Left colon (tissue), 2 donors: ENCODE results near the gene CCNO. TPM values are rescaled to one million over a fixed set of nuclear protein-coding genes. Genes with fewer than 3 reads are reported as not detected.
A peak's percentile ranks its signal among the peaks of the same experiment; 100 is the strongest.

ENCODE experiments used
- ATAC-seq: fragments of 200-7000 bp; cut with Tn5 transposase; one replicate; pipeline ENCODE4 v1.9.1; 2020; ENCODE audit warnings: mild to moderate bottlenecking, moderate library complexity
- DNase-seq, 2 donors: peaks; one replicate each; pipeline ENCODE4 v3.0.0-alpha.2; 2020
- intact Hi-C, 2 donors: fragments of 100-400 bp; cut with DNase I in 1 of 2; cut with micrococcal nuclease in 1 of 2; formaldehyde crosslinking; loops; one replicate each; pipeline versions ENCODE4 v1.11.2 to v1.14.0; 2022; cut with DNase I, micrococcal nuclease
- long read RNA-seq: library from polyadenylated mRNA; unstranded; transcript quantifications from one replicate; pipeline ENCODE4 v2.0.0, GENCODE V29; 2021
- total RNA-seq, 2 donors: library from RNA; stranded (reverse); fragmentation: NEBNext Ultra II Directional; extraction: Animal tissue kit (Norgen Biotek cat#: 25700); gene quantifications; one replicate each; pipeline ENCODE4 v1.2.1, GENCODE V29; 2021
- donor health status: DM: no; HTN: no; CAD: no.
- donor health status: DM: yes; HTN: yes; CAD: no.

CCNO gene
- total RNA-seq = 1 to 10 TPM; 1.4 to 3.0 TPM
- long read RNA-seq, partial matches to known transcripts = 0 of 6 reads
- long read RNA-seq, other reads (novel, unspliced or antisense) = 2 of 6 reads

- ATAC-seq = peak; percentile 80
- intact Hi-C loops = loop anchor here in 1 of 2 donors (10.0 kb wide), 1 partner anchor 58 kb away; the partner anchor contains the start of gene CDC20B
- peak; percentile 75 to 78 for DNase-seq
These were observed at the start of gene CCNO for GRCh38 chr5:55232985-55233928. TSS of gene CCNO (minus strand) at chr5:55233608. CDS start at chr5:55233523, 85 bp downstream.

DNA sequence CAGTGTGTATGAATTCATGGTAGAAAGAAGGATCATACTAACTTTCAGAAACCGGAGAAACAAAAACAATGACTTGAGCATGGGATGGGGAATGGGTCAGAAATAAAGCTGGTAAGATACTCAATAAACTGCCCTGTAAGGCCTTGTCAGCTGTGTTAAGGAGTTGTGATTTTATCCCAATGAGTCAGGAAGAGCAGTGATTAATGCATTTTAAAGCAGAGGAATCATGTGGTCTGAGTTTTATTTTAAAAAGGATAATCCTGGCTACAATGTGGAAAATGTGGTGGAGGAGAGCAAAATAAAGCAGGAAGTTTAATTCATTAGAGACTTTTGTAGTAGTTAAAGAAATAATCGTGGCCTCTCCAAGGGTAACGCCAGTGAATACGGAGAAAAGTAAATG lies 45.4 kb upstream of the CCNO start:
- ATAC-seq (no peak), DNase-seq (no peak)
- intact Hi-C loops = no loop called here

GRCh38 chr5:55276771-55277170 lies 43.4 kb upstream of the CCNO start:
- DNase-seq = no peak
- intact Hi-C loops = no loop called here
- no peak for ATAC-seq

GRCh38 chr5:55258339-55258738 lies 24.9 kb upstream of the CCNO start:
- no peak for ATAC-seq
- DNase-seq = no peak
- intact Hi-C loops = no loop called here

DNA sequence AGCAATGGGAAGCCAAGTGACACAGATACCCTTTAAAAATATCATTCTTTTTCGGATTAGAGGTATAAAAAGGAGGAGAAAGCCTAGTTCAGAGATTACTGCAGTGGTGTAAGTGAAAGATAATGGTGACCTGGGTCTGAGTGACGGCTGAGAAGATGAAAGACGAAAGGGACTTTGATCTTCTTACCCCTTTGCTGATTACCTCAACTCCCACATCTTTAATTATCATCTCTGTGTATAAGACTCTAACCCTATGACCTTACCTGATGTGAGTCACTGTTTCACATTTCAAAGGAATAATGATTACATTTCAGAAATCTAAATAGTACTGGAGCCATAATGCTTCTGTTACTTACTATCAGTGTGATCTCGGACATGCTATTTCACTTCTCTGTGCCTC lies 21.4 kb upstream of the CCNO start:
- DNase-seq (no peak), ATAC-seq (no peak)
- intact Hi-C loops = no loop called here

DNA sequence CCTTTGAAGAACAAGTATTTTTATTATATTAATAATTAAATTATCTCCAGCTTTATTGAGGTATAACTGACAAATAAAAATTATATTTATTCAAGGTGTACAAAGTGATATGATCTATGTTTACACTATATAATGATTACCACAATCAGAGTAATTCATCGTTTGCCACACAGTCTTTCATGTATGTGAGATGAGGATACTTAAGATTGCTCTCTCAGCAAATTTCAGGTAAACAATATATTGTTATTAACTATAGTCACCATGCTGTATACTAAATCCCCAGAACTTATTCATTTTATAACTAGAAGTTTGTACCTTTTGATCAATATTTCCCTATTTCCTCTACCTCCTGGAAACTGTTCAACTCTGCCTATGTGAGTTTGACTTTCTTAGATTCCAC lies 16.7 kb upstream of the CCNO start:
- no peak for DNase-seq
- intact Hi-C loops = no loop called here
- ATAC-seq = no peak

DNA sequence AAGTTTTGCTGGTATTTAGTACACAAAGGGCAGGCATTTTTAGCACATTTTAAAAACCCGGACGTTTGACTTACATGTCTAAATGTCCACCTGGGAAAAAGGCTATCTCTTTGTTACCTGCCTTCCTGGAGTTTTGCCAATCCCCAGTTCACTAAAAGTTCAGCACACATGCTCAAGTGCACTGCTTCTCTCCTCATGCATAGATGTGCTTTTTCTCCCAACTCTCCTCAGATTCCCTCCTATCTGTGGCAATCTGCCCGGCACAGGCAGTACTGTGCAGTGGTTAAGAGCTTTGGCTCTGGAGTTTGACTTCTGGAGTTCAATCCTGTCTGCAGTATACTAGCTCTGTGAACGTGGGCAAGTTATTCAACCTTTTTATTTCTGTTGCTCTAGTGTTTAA lies 8.3 kb upstream of the CCNO start:
- ATAC-seq (no peak), DNase-seq (no peak)

GRCh38 chr5:55236800-55237199 lies 3.4 kb upstream of the CCNO start:
- intact Hi-C loops = loop anchor here in 1 of 2 donors (10.0 kb wide), 1 partner anchor 62 kb away; the partner anchor contains the start of gene CDC20B
- DNase-seq (no peak), ATAC-seq (no peak)

More for the DNA sequence above, 8.3 kb upstream of the CCNO start:
- intact Hi-C loops = no loop called here

GRCh38 chr5:55234121-55234700 lies 803 bp upstream of the CCNO start:
- intact Hi-C loops = loop anchor here in 1 of 2 donors (10.0 kb wide), 1 partner anchor 59 kb away; the partner anchor contains the start of gene CDC20B
- ATAC-seq = peak; percentile 63
- DNase-seq = peak; percentile 72 to 76

DNA sequence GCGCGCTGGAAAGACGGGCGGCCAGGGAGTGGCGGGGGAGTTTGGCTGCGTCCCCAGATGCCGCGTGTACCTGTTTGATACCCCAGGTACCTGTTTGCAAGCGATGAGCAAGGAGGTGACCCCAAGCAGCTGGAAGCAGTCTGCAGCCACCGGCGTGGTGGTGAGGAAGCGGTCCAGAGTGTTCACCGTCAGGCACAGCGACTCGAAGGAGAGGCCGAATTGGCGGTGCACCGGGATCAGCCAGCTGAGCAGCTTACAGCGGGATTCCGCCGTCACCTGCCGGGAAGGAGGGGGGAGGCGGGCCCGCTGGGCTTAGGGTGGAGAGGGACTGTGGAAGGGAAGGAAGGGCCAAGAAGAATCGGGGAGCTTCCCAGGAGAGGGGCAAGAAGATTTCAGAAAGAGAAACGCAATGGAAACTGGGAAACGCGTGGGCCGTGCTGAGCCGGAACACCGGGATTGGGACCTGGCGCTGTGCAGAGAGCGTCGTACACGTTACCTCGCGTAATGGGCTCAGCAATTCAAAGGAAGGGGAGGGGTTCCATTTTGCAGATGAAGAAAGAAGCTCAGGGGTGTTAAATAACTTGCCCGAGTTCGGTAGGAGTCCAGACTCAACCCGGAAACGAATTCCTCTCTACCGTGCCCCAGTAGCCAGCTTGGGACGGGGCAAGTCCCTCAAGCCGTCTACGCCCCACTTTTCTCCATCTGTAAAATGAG lies 980 bp downstream of the CCNO start:
- ATAC-seq (peak; percentile 27), DNase-seq (peak; percentile 42 to 51)
- intact Hi-C loops = loop anchor here in 1 of 2 donors (10.0 kb wide), 1 partner anchor 58 kb away; the partner anchor contains the start of gene CDC20B

DNA sequence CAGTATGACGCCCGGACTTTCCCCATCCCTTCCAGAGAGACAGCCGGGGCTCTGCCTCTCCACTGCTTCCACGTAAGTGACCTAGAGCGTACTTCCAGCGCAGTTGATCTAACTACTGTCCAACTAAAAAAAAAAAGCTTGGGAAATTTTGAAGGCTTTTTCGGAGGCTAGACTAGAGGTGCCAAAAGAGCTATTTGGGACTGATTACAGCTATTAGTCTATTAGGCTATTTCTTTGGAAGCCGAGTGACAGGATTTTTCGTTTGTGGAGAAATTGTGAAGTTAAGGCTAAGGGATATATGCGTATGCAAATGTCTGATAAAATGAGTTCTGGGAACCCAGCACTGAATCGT lies 1.5 kb downstream of the CCNO start:
- intact Hi-C loops = loop anchor here in 1 of 2 donors (10.0 kb wide), 1 partner anchor 57 kb away; the partner anchor contains the start of gene CDC20B
- DNase-seq (no peak), ATAC-seq (no peak)

DNA sequence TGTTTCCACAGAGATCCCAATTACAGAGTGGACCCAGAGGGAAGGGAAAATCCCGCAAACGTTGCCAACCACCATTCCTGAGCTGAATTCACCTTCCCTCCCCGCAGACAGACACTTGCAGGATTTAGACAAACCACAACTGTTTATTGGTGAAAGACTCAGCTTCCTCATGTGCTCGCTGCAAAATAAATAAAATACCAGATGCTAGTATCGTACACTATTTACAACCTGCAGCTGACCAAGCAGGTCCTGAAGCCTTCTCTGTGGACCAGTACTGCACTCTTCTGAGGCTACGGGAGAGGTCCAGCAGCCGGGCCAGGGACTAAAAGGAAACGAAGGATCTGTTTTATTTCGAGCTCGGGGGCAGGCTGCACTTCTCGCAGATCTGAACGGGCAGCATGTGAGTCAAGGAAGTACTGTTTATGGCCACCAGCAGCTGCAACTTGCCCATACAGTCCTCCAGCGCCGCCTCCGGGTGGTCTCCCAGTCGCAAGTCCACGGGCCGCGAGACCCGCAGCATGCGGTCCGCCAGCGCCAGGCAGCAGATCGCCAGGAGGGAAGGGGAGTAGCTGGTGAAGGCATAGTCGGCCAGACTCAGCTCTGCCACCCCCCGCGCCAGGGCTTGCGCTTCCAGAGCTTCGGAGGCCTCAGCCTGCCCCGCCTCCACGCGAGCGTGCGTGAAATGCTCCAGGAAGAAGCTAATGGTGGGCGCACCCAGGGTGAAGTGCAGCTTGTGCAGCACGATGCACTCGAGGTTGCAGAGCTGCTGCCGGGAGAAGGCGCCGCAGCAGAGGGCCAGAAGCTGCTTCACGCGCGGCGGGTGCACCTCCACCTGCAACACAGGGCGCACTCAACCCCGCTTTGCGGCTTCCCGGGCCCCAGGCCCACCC lies 2.1 kb downstream of the CCNO start:
- intact Hi-C loops = loop anchor here in 1 of 2 donors (10.0 kb wide), 1 partner anchor 56 kb away; the partner anchor contains the start of gene CDC20B
- peak; percentile 19 for ATAC-seq
- DNase-seq = peak; percentile 36 to 51

DNA sequence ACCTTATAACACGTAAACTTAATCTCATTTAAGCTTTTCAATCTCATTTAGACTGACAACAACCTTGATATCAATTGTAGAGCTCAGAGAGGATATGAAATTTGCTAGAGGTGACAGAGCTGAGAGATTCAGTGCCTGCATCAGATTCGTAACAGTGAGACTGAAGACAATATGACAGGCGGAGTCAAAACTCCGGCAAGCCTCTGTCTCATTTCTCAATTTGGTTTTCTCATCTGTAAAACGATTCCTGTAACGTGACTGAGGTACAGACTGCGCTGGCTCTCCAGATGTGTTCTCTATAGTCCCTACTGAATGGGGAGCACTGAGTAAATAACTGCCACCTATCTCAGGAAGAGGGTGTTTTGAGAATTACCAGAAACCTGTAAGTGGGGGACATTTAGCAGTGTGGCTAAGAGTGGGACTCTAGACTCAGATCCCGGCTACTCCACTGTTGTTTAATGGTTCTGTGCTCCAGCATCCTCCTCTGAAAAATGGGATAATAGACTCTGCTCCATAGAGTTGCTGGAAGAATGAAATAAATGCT lies 3.2 kb downstream of the CCNO start:
- ATAC-seq (no peak), DNase-seq (no peak)
- intact Hi-C loops = loop anchor here in 1 of 2 donors (10.0 kb wide), 1 partner anchor 55 kb away; the partner anchor contains the start of gene CDC20B

GRCh38 chr5:55227664-55228430 lies 5.6 kb downstream of the CCNO start:
- DNase-seq (no peak), ATAC-seq (no peak)
- intact Hi-C loops = no loop called here

DNA sequence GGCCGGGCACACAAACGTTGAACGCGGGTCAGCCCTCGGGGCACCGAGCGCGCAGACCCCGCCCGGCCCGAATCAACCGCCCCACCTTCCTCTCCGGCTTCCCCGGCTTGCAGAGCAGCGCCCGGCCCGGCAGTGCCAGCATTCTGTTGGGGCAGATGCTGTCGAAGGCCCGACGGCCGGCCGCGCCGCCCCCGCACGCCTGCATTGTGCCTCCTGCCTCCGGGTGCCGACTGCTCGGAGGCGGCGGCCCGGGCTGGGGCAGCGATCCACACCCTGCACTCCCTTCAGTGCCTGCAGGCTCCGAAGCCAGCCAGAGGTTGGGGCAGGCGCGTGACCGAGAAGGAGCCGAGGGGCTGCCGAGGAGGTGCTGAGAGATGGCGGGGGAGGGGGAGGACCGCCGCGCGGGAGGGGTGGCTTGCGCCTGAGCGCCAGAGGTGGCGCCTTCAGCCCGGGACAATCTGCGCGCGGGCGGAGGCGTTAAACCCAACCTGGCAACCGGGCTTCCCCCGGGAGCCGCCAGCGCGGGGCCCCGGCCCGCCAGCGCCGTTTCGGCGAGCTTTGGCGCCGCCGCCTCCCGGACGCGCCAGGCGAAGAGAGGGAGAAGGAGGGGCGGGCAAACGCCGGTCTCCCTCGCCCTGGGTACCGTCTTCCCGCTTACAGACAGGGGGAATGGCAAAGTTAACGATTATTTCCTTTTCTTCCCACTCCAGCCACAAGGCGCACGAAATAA lies 6.3 kb downstream of the CCNO start, which contains the start of gene MCIDAS:
MCIDAS (minus strand) TSS at position 382 of the 730 bp plus-strand sequence; CDS start at position 205, 177 bp downstream.
- ATAC-seq = peak; percentile 79
- intact Hi-C loops = no loop called here
- peak; percentile 45 to 76 for DNase-seq
